Endothelial cell of umbilical vein (primary cell): ENCODE measurements around the gene PERCC1.

Experiments used
- EZH2 ChIP-seq: IDR thresholded peaks from 2 replicates; pipeline ENCODE4 v1.6.1; 2012; ENCODE audit warnings: borderline replicate concordance, low read depth, mild to moderate bottlenecking, moderate library complexity, low read length, inconsistent platforms; ENCODE audit not compliant: severe bottlenecking
- FOS ChIP-seq: IDR thresholded peaks from 2 replicates; pipeline ENCODE4 v1.6.1; 2011; ENCODE audit warnings: mild to moderate bottlenecking, low read length, moderate library complexity, borderline replicate concordance; ENCODE audit not compliant: insufficient read depth
- GATA2 ChIP-seq: IDR thresholded peaks from 2 replicates; pipeline ENCODE4 v1.7.0; 2011; ENCODE audit warnings: low read depth, mild to moderate bottlenecking, moderate library complexity, mixed read lengths, low read length; ENCODE audit not compliant: insufficient read length, insufficient read depth
- JUN ChIP-seq: IDR thresholded peaks from 2 replicates; pipeline ENCODE4 v1.6.1; 2011; ENCODE audit warnings: borderline replicate concordance, low read depth; ENCODE audit not compliant: insufficient read length, insufficient read depth
- MYC ChIP-seq: IDR thresholded peaks from one replicate; pipeline ENCODE4 v1.6.1; 2011; ENCODE audit warnings: mild to moderate bottlenecking, low read depth, low read length
- POLR2A ChIP-seq: IDR thresholded peaks from 2 replicates; pipeline ENCODE4 v1.6.1; 2012; ENCODE audit warnings: low read depth, mild to moderate bottlenecking, control low read depth, low read length
- POLR2AphosphoS5 ChIP-seq: IDR thresholded peaks from 2 replicates; pipeline ENCODE4 v1.6.1; 2012; ENCODE audit warnings: low read depth, mild to moderate bottlenecking, control low read depth, low read length, moderate library complexity; ENCODE audit not compliant: insufficient read depth
- TF ChIP-seq, protein P1 (sequence below), 2 donors: IDR thresholded peaks; 1 replicate in 1 of 2; 2 replicates in 1 of 2; pipeline ENCODE4 v1.5.1; 2011; ENCODE audit warnings: low read length in 2 of 2, mild to moderate bottlenecking in 2 of 2, moderate library complexity in 2 of 2, control low read depth in 1 of 2, inconsistent platforms in 1 of 2, low read depth in 1 of 2; ENCODE audit not compliant: insufficient read depth in 1 of 2; ENCODE audit errors: extremely low read depth in 1 of 2
- TF ChIP-seq, protein P2 (sequence below): IDR thresholded peaks from 2 replicates; pipeline ENCODE4 v1.6.1; 2011; ENCODE audit not compliant: insufficient read depth, insufficient read length

DNA sequence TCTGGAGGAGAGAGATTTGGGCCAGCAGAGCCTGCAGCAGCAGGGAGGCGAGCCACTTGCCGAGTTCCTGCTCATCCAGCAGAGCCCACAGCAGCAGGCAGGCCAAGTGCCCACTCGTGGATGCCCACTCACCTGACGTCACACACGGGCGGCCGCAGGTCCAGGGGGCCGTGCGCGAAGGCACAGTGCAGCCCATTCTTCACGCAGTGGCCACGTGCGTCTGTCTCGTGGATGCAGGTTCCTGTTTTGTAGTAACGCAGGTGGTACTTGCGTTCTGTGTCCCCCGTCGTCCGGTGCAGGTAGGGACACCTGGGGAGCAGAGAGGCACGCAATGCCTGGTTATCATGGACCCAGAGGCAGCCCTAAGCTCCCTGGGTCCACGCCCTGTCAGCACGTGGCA lies 27.8 kb upstream of the PERCC1 start:
- TF ChIP-seq EZH2 (no peak), MYC (no peak), POLR2A (no peak), POLR2AphosphoS5 (no peak), GATA2 (no peak), FOS (no peak), JUN (no peak)
- TF ChIP-seq, protein P1, sequence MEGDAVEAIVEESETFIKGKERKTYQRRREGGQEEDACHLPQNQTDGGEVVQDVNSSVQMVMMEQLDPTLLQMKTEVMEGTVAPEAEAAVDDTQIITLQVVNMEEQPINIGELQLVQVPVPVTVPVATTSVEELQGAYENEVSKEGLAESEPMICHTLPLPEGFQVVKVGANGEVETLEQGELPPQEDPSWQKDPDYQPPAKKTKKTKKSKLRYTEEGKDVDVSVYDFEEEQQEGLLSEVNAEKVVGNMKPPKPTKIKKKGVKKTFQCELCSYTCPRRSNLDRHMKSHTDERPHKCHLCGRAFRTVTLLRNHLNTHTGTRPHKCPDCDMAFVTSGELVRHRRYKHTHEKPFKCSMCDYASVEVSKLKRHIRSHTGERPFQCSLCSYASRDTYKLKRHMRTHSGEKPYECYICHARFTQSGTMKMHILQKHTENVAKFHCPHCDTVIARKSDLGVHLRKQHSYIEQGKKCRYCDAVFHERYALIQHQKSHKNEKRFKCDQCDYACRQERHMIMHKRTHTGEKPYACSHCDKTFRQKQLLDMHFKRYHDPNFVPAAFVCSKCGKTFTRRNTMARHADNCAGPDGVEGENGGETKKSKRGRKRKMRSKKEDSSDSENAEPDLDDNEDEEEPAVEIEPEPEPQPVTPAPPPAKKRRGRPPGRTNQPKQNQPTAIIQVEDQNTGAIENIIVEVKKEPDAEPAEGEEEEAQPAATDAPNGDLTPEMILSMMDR (IDR thresholded peaks at IDR 0.05; ENCODE audit: extremely low read depth in 1 of 2, insufficient read depth in 1 of 2, low read depth in 1 of 2, low read length in 2 of 2): no peak
- TF ChIP-seq, protein P2, sequence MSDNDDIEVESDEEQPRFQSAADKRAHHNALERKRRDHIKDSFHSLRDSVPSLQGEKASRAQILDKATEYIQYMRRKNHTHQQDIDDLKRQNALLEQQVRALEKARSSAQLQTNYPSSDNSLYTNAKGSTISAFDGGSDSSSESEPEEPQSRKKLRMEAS: no peak
